Mesodermal cell (in vitro differentiated cells): ENCODE data around the gene IQGAP2.

Experiments
- H3K27ac ChIP-seq: 2 replicates; pipeline ENCODE4 v1.7.0; 2013; ENCODE audit warnings: mild to moderate bottlenecking, low read depth, low read length, moderate library complexity; ENCODE audit not compliant: severe bottlenecking
- H3K36me3 ChIP-seq: 2 replicates; pipeline ENCODE4 v1.7.1; 2013; ENCODE audit warnings: mild to moderate bottlenecking, low read length, moderate library complexity; ENCODE audit not compliant: control insufficient read depth, insufficient read depth
- H3K4me1 ChIP-seq: one replicate; pipeline ENCODE4 v1.7.1; 2013; ENCODE audit warnings: mild to moderate bottlenecking, low read length; ENCODE audit not compliant: insufficient read depth, control insufficient read depth, poor library complexity, severe bottlenecking
- H3K4me3 ChIP-seq: 2 replicates; pipeline ENCODE4 v1.7.0; 2013; ENCODE audit warnings: low read length, control low read depth, mild to moderate bottlenecking; ENCODE audit not compliant: insufficient read depth, poor library complexity, severe bottlenecking; ENCODE audit errors: extremely low read depth
- H3K9me3 ChIP-seq: 2 replicates; pipeline ENCODE4 v1.7.1; 2013; ENCODE audit warnings: mild to moderate bottlenecking, low read length, moderate library complexity; ENCODE audit not compliant: control insufficient read depth
- WGBS, 2 experiments: methylation state at CpG; one replicate each; pipeline ENCODE4 v1.1.5; 2013; ENCODE audit warnings: missing lambda C conversion rate in 2 of 2; ENCODE audit not compliant: insufficient coverage in 2 of 2; 5-methylcytosine and 5-hydroxymethylcytosine counted together

IQGAP2 gene

DNA sequence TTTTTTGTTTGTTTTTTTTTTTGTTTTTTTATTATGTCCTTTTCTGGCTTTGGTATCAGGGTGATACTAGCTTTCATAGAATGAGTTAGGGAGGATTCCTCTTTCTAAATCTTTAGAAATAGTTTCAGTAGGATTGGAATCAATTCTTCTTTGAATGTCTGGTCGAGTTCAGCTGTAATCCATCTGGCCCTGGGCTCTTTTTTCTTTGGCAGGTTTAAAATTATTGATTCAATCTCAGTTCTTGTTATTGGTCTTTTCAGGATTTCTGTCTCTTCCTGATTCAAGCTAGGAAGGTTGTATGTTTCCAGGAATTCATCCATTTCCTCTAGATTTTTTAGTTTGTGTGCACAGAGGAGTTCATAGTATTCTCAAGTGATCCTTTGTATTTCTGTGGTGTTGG lies 34.9 kb downstream of the IQGAP2 start:
- 83% methylated on average over 1 of the region's 1 CpG for WGBS, 2 experiments
- no peaks in the 10 kb centered on the region for H3K4me1 ChIP-seq

DNA sequence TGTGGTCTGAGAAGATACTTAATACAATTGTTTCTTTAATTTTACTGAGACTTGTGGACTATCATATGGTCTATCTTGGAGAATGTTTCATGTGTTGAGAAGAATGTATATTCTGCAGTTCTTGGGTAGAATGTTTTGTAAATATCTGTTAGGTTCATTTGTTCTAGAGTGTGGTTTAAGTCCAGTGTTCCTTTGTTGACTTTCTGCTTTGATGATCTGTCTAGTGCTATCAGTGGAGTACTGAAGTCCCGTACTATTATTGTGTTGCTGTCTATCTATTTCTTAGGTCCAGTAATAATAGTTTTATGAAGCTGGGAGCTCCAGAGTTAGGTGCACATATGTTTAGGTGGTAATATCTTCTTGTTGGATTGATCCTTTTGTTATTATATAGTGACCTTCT lies 36.1 kb downstream of the IQGAP2 start:
- Histone ChIP-seq H3K36me3 (no peaks in the 10 kb centered on the region), H3K9me3 (no peaks in the 10 kb centered on the region), H3K4me1 (no peaks in the 10 kb centered on the region), H3K27ac (no peak overlapping the region), H3K4me3 (no peak overlapping the region)
- WGBS, 2 experiments = no CpG with 5 or more reads among the region's 1 CpG

More for the DNA sequence above, 34.9 kb downstream of the IQGAP2 start:
- no peak overlapping the region for H3K27ac ChIP-seq
- no peaks in the 10 kb centered on the region for H3K9me3 ChIP-seq
- no peaks in the 10 kb centered on the region for H3K36me3 ChIP-seq
- H3K4me3 ChIP-seq = no peak overlapping the region

DNA sequence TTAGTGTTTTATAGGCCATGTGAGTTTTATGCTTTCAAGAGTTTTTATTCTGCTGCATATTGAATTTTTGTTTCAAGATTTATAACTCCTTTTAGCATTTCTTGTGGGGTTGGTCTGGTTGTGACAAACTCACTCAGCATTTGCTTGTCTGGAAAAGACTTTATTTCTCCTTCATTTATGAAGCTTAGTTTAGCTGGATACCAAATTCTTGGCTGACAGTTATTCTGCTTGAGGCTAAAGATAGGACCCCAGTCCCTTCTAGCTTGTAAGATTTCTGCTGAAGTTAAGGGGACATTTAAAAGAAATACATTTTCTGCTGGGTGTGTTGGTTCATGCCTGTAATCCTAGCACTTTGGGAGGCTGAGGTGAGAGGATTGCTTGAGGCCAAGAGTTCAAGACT lies 36.8 kb downstream of the IQGAP2 start:
- Histone ChIP-seq H3K4me1 (no peaks in the 10 kb centered on the region), H3K9me3 (no peaks in the 10 kb centered on the region), H3K27ac (no peak overlapping the region), H3K36me3 (no peaks in the 10 kb centered on the region), H3K4me3 (no peak overlapping the region)

DNA sequence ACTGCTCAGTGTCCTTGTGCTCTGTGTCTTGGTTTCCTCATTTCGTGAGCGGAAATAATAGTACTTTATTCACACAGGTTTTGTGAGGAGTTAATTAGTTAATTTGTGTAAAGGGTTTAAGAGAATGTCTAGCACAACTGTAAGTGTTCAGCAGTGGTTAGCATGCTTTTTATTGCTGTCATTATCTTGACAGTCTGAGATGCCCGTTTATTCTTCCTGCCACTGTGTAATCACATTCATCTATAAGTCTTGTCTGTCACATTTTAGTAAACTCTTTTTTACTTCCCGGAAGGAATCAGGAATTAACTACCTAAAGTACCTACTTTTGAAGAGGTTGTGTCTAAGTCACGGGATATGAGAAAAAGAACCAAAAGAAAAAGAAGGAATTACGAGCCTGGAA lies 38.0 kb downstream of the IQGAP2 start:
- H3K9me3 ChIP-seq = no peaks in the 10 kb centered on the region
- H3K27ac ChIP-seq = no peak overlapping the region
- no peaks in the 10 kb centered on the region for H3K36me3 ChIP-seq
- no peak overlapping the region for H3K4me3 ChIP-seq
- H3K4me1 ChIP-seq = no peaks in the 10 kb centered on the region
- 85 to 92% methylated on average over 3 of the region's 6 CpGs for WGBS, 2 experiments

DNA sequence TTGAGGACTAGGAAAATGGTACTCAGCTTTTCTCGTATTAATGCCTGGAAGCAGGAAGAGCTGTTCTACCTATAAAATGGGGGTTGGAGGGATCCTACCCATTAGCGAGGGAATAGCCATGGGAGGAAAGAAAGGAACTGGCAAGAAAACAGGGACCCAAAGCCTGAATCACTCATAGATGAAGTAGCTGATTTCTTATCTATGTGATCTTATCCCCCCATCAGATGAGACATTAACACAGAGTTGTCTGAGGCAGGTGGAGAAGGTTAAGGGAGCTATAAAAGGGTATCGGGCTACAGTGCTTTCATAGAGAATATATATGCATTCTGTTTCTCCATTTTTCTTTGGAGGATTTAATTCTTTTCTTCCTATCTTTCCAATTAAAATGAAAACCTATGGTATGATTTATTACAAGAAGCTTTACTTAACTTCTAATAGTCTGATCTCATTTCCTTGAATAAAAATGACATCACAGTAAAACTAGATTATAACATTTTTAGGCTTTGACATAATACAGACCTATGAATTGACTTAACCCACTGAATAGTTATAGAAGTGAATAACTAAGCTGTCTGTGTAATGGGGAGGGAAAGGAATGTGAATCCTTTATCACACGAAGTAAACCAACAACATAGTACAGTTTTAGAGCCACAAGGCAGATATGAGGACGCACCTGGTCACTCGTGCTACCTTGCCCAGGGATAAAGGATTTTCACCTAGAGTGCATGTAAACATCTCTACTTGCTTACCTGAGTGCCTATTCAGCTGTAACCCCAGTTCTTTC lies 39.0 kb downstream of the IQGAP2 start:
- no peak overlapping the region for H3K4me3 ChIP-seq
- no peaks in the 10 kb centered on the region for H3K4me1 ChIP-seq
- H3K27ac ChIP-seq = no peak overlapping the region
- H3K36me3 ChIP-seq = no peaks in the 10 kb centered on the region
- WGBS, 2 experiments = 74 to 90% methylated on average over 4 to 5 of the region's 6 CpGs
- no peaks in the 10 kb centered on the region for H3K9me3 ChIP-seq

DNA sequence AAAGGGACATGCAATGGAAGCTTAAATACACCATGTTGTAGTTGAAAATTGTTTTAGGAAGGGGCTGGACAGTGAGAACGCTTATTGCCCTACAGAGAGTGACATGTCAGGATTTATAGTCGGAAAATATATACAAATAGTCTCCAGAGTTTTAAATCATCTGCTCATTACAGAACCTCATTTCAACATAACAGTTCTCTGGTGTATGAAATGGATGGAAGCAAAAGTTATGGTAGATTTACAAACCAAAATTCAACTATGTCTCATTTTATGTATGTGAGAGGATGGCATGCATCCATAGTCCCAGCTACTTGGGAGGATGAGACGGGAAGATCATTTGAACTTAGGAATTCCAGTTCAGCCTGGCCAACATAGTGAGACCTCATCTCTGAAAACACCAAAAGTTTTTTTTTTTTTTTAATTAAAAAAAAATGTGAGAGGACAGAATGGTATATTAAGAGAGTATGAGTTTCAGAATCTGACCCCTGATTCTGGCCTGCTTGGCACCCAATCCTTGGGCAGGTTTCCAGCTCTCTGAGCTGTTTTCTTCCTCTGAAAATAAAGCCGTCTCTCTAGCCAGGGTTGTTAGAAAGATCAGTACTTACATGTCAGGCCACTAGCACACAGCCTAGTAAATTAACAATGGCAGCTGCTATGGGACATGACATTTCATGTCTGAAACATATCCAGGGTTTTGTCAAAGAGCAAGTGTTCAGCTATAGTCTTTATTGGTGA lies 40.1 kb downstream of the IQGAP2 start:
- no peaks in the 10 kb centered on the region for H3K4me1 ChIP-seq
- no peak overlapping the region for H3K4me3 ChIP-seq
- WGBS, 2 experiments = no CpG with 5 or more reads among the region's 4 CpGs
- no peaks in the 10 kb centered on the region for H3K9me3 ChIP-seq
- no peaks in the 10 kb centered on the region for H3K36me3 ChIP-seq
- no peak overlapping the region for H3K27ac ChIP-seq

DNA sequence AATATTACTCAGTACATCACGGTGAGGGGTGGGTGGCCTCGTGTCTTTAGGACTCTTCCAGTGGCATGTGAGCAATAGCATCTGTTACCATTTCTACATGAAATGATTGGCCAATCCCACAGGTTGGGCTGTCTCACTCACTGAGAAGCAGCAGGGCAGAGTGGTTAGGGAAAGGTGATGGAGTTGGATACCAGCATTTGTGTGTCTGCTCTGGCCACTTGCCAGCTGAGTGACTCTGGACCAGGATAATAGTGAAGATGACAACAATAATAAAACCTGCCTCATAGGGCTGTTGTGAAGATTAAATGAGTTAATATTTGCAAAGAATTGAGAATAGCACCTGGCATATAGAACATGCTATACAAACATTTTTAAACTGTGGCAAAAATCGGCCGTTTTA lies 42.0 kb downstream of the IQGAP2 start:
- H3K27ac ChIP-seq = no peak overlapping the region
- H3K36me3 ChIP-seq = no peaks in the 10 kb centered on the region
- WGBS, 2 experiments = 94% methylated on average over 2 of the region's 4 CpGs; no CpG with 5 or more reads in 1 of the 2 experiments

DNA sequence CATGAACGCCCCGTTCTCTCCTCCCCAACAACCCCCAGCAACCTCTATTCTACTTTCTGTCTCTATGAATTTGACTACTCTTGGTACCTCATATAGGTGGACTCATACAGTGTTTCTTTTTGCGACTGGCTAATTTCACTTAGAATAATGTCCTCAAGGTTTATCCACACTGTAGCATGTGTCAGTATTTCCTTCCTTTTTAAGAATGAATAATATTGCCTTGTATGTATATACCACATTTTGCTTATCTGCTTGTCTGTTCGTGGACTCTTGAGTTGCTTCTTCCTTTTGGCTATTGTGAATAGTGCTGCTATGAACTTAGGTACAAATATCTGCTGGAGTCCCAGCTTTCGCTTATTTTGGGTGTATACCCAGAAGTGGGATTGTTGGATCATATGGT lies 42.7 kb downstream of the IQGAP2 start:
- H3K4me3 ChIP-seq = no peak overlapping the region
- no peaks in the 10 kb centered on the region for H3K36me3 ChIP-seq
- H3K4me1 ChIP-seq = no peaks in the 10 kb centered on the region
- 83 to 100% methylated on average over 1 of the region's 5 CpGs for WGBS, 2 experiments
- H3K9me3 ChIP-seq = no peaks in the 10 kb centered on the region
- H3K27ac ChIP-seq = no peak overlapping the region

More for the DNA sequence above, 42.0 kb downstream of the IQGAP2 start:
- Histone ChIP-seq H3K4me3 (no peak overlapping the region), H3K9me3 (no peaks in the 10 kb centered on the region), H3K4me1 (no peaks in the 10 kb centered on the region)

DNA sequence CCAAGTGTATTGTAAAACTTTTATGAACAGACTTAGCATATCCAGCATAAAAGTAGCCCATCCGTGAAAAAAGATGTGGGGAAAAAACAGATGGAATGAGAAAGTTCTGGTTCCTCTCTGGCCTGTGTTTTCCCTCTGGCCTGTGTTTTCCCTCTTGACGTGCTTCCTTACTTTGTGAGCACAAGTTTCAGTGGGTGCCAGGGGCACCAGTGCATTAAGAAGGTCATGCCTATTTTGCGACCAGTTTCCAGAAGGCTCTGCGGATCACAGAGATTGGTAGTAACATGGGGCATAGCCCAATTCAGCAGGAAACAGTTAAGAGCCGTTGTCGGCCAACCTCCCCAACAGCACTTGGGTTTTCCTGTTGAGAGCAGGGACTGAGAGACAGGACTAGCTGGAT lies 43.7 kb downstream of the IQGAP2 start:
- Histone ChIP-seq H3K4me3 (no peak overlapping the region), H3K27ac (no peak overlapping the region), H3K36me3 (no peaks in the 10 kb centered on the region), H3K9me3 (no peaks in the 10 kb centered on the region), H3K4me1 (no peaks in the 10 kb centered on the region)
- 87 to 98% methylated on average over 4 to 5 of the region's 6 CpGs for WGBS, 2 experiments

DNA sequence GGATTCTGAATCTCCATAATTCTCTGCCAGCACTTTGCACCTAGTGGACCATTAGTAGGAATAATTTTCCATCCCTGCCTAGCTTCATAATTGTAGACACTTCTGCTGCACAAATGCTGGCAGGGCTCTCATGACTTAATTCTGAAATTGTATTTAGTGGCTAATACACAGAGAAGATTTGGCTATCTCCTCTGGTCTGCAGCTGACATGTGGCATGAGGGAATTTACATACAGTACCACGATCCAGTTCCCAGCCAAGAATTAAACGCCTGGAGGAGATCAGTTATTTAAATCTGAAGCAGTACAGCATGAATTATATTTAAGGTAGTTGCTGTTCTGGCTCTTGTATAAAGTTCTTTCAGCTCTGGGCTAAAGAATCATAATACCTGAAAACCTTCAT lies 46.5 kb downstream of the IQGAP2 start:
- no peak overlapping the region for H3K4me3 ChIP-seq
- no peaks in the 10 kb centered on the region for H3K4me1 ChIP-seq
- WGBS, 2 experiments = 90 to 100% methylated on average over 1 to 2 of the region's 2 CpGs
- H3K36me3 ChIP-seq = no peaks in the 10 kb centered on the region
- H3K9me3 ChIP-seq = no peaks in the 10 kb centered on the region
- no peak overlapping the region for H3K27ac ChIP-seq

DNA sequence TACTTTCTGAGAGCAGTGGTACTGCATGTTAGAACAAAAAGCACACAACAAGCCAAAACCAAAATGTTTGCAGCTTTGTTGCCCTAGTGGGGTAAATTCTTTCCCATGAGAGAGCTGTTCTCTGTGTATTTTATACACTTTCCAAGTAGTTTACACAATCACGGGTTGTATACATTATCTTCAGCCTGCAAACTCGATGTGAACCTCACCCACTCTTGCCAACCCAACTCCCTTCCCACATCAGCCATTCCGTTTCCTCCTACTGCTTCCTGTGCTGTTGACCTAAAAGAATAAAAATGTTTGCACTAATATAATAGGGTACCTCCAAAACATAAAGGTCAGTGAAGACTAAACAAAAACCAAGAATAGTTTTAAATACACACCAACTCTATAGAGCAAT lies 47.0 kb downstream of the IQGAP2 start:
- no peaks in the 10 kb centered on the region for H3K36me3 ChIP-seq
- no peaks in the 10 kb centered on the region for H3K9me3 ChIP-seq
- H3K4me3 ChIP-seq = no peak overlapping the region
- 100% methylated on average over 1 of the region's 3 CpGs; no CpG with 5 or more reads in 1 of the 2 experiments for WGBS, 2 experiments
- H3K4me1 ChIP-seq = no peaks in the 10 kb centered on the region
- no peak overlapping the region for H3K27ac ChIP-seq
